GM18508 (cell line): ENCODE measurements around the gene MON2.
"Not testable (repeated sequence)": the region's sequence is repeated elsewhere in the genome, so short reads cannot be mapped to it uniquely, and the experiment has no call there.

Experiments used
- ATAC-seq: cut with Tn5 transposase; IDR thresholded peaks from one replicate; pipeline ENCODE4 v1.9.1; 2021; ENCODE audit warnings: moderate number of reproducible peaks; ENCODE audit not compliant: insufficient read depth, unreplicated experiment

The MON2 gene

GRCh38 chr12:62466594-62467491 lies at the start of gene MON2:
TSS of gene MON2 (plus strand) at chr12:62466826. CDS start at chr12:62467208, 382 bp downstream.
- peak; percentile 71 for ATAC-seq

GRCh38 chr12:62426089-62426488 lies 40.5 kb upstream of the MON2 start:
- ATAC-seq, result no peak

GRCh38 chr12:62429457-62429856 lies 37.2 kb upstream of the MON2 start:
- no peak for ATAC-seq

- ATAC-seq, result no peak
These were observed 31.9 kb upstream of the MON2 start for GRCh38 chr12:62434494-62435302.

GRCh38 chr12:62435303-62436163 lies 31.1 kb upstream of the MON2 start:
- peak; percentile 60 for ATAC-seq

- ATAC-seq, result no peak
These were observed 30.5 kb upstream of the MON2 start for GRCh38 chr12:62436164-62436503.

- ATAC-seq, result no peak
These were observed 28.4 kb upstream of the MON2 start for GRCh38 chr12:62438098-62438692.

- ATAC-seq, result no peak
These were observed 19.7 kb upstream of the MON2 start for GRCh38 chr12:62446754-62447452.

- no peak for ATAC-seq
These were observed 18.2 kb upstream of the MON2 start for GRCh38 chr12:62448436-62448835.

- not testable (repeated sequence) for ATAC-seq
These were observed 11.2 kb upstream of the MON2 start for GRCh38 chr12:62455429-62455828.

- ATAC-seq, result no peak
These were observed 8.0 kb upstream of the MON2 start for GRCh38 chr12:62458626-62459025.

- ATAC-seq, result no peak
These were observed 6.7 kb upstream of the MON2 start for GRCh38 chr12:62459976-62460375.

GRCh38 chr12:62461171-62461837 lies 5.3 kb upstream of the MON2 start:
- not testable (repeated sequence) for ATAC-seq

GRCh38 chr12:62463252-62463651 lies 3.4 kb upstream of the MON2 start:
- not testable (repeated sequence) for ATAC-seq

- peak; percentile 30 for ATAC-seq
These were observed 520 bp upstream of the MON2 start for GRCh38 chr12:62466018-62466593.

GRCh38 chr12:62468397-62468796 lies 1.8 kb downstream of the MON2 start:
- no peak for ATAC-seq

GRCh38 chr12:62468935-62469334 lies 2.3 kb downstream of the MON2 start:
- ATAC-seq, result no peak

- no peak for ATAC-seq
These were observed 3.1 kb downstream of the MON2 start for GRCh38 chr12:62469704-62470103.

- ATAC-seq, result no peak
These were observed 5.1 kb downstream of the MON2 start for GRCh38 chr12:62471734-62472133.
